Endothelial cell of umbilical vein (primary cell): Measurements from ENCODE around the gene CDCA7L. TPM values are rescaled to one million over a fixed set of nuclear protein-coding genes. Genes with fewer than 3 reads are reported as not detected.

Experiments used
- BruUV-seq: library from RNA; stranded (reverse); fragments of 400-500 nt; replicated peaks from 2 replicates; lab custom pipeline; 2021; lab: Mats Ljungman, UMichigan
- CTCF ChIA-PET: fragments of 300-600, 350-600 bp; sonication (Branson Sonifier 250); formaldehyde crosslinking; loops from one replicate; lab custom pipeline; 2021; ENCODE audit warnings: antibody characterized with exemption, inconsistent platforms; lab: Charles Lee
- POLR2A ChIA-PET: fragments of 300-600, 350-600 bp; sonication (Branson Sonifier 250); formaldehyde crosslinking; loops from one replicate; lab custom pipeline; 2021; ENCODE audit warnings: antibody characterized with exemption, inconsistent platforms; lab: Charles Lee
- DNase-seq: peaks from one replicate; pipeline ENCODE4 v3.0.0-alpha.2; 2011; ENCODE audit warnings: low read depth, low spot score
- FAIRE-seq: peaks from 2 replicates; lab custom pipeline; 2011; peaks lifted over from hg19 to GRCh38; lab: Jason Lieb, UNC
- H2AFZ ChIP-seq: 2 replicates; pipeline ENCODE4 v1.6.0; 2012; ENCODE audit warnings: low read depth, low read length, control low read depth, inconsistent platforms
- H3K27ac ChIP-seq: 2 replicates; pipeline ENCODE4 v1.5.1; 2011; ENCODE audit warnings: low read depth, mild to moderate bottlenecking, control low read depth, low read length, moderate library complexity; ENCODE audit not compliant: insufficient read depth
- H3K27me3 ChIP-seq, 2 experiments: 2 replicates each; pipeline versions ENCODE4 v1.6.0 to v1.6.1; 2011; ENCODE audit warnings: low read length in 2 of 2, mixed read lengths in 1 of 2; ENCODE audit not compliant: control insufficient read depth in 2 of 2, insufficient read depth in 2 of 2
- H3K36me3 ChIP-seq, 2 experiments: 2 replicates in 1 of 2; 3 replicates in 1 of 2; pipeline ENCODE4 v1.5.1; 2011; ENCODE audit warnings: low read length in 2 of 2, mild to moderate bottlenecking in 1 of 2, moderate library complexity in 1 of 2; ENCODE audit not compliant: control insufficient read depth in 2 of 2, insufficient read depth in 2 of 2; ENCODE audit errors: extremely low read depth in 1 of 2
- H3K4me1 ChIP-seq: 3 replicates; pipeline ENCODE4 v1.5.1; 2011; ENCODE audit warnings: mild to moderate bottlenecking, low read length; ENCODE audit not compliant: control insufficient read depth, insufficient read depth; ENCODE audit errors: extremely low read depth
- H3K4me2 ChIP-seq: 2 replicates; pipeline ENCODE4 v1.6.1; 2011; ENCODE audit warnings: low read length, control low read depth, mixed read lengths; ENCODE audit not compliant: insufficient read depth
- H3K4me3 ChIP-seq, 3 experiments: fragments of 200-600 bp in 1 of 3; sonication (generic), shearing (Covaris generic) in 1 of 3; replicated peaks in 1 of 3; 2 replicates each; pipeline ENCODE4 v1.5.1; 2011 to 2016; ENCODE audit warnings: control low read depth in 3 of 3, low read length in 3 of 3, mild to moderate bottlenecking in 2 of 3, inconsistent platforms in 1 of 3, low read depth in 1 of 3, moderate library complexity in 1 of 3; ENCODE audit not compliant: insufficient read depth in 1 of 3
- H3K79me2 ChIP-seq: 2 replicates; pipeline ENCODE4 v1.6.0; 2012; ENCODE audit warnings: low read length, inconsistent platforms; ENCODE audit not compliant: control insufficient read depth, insufficient read depth
- H3K9ac ChIP-seq: replicated peaks from 2 replicates; pipeline ENCODE3; 2011; ENCODE audit warnings: low read length, control low read depth; ENCODE audit not compliant: insufficient read depth; ENCODE audit errors: extremely low read depth
- H3K9me1 ChIP-seq: replicated peaks from 3 replicates; pipeline ENCODE4 v1.6.0; 2011; ENCODE audit warnings: mild to moderate bottlenecking, low read length; ENCODE audit not compliant: control insufficient read depth, insufficient read depth; ENCODE audit errors: extremely low read depth
- H3K9me3 ChIP-seq: replicated peaks from 2 replicates; pipeline ENCODE4 v1.5.1; 2012; ENCODE audit warnings: low read length, inconsistent platforms; ENCODE audit not compliant: control insufficient read depth, insufficient read depth
- H4K20me1 ChIP-seq: replicated peaks from 2 replicates; pipeline ENCODE3; 2011; ENCODE audit warnings: mild to moderate bottlenecking, low read length; ENCODE audit not compliant: control insufficient read depth, insufficient read depth; ENCODE audit errors: extremely low read depth
- CTCF ChIP-seq, 2 donors: IDR thresholded peaks; 1 replicate in 1 of 2; 2 replicates in 1 of 2; pipeline ENCODE4 v1.5.1; 2011; ENCODE audit warnings: low read length in 2 of 2, mild to moderate bottlenecking in 2 of 2, moderate library complexity in 2 of 2, control low read depth in 1 of 2, inconsistent platforms in 1 of 2, low read depth in 1 of 2; ENCODE audit not compliant: insufficient read depth in 1 of 2; ENCODE audit errors: extremely low read depth in 1 of 2
- EZH2 ChIP-seq: IDR thresholded peaks from 2 replicates; pipeline ENCODE4 v1.6.1; 2012; ENCODE audit warnings: borderline replicate concordance, low read depth, mild to moderate bottlenecking, moderate library complexity, low read length, inconsistent platforms; ENCODE audit not compliant: severe bottlenecking
- FOS ChIP-seq: IDR thresholded peaks from 2 replicates; pipeline ENCODE4 v1.6.1; 2011; ENCODE audit warnings: mild to moderate bottlenecking, low read length, moderate library complexity, borderline replicate concordance; ENCODE audit not compliant: insufficient read depth
- GATA2 ChIP-seq: IDR thresholded peaks from 2 replicates; pipeline ENCODE4 v1.7.0; 2011; ENCODE audit warnings: low read depth, mild to moderate bottlenecking, moderate library complexity, mixed read lengths, low read length; ENCODE audit not compliant: insufficient read length, insufficient read depth
- dilution Hi-C: fragments of 300-500 bp; cut with MboI; formaldehyde crosslinking; loops from one replicate; pipeline ENCODE4 v1.15.0; 2019; ENCODE audit warnings: low sequenced_read_pairs; ENCODE audit not compliant: extremely low pct_ligation_motif_present
- intact Hi-C: fragments of 100-400 bp; cut with micrococcal nuclease; formaldehyde crosslinking; loops from one replicate; pipeline ENCODE4 v1.10.0; 2022
- polyA plus RNA-seq, 4 experiments: library from polyadenylated mRNA; depleted of rRNA in 3 of 4; stranded (reverse) in 3 of 4; unstranded in 1 of 4; fragments of >200 nt; gene quantifications; 2 replicates each; pipeline versions ENCODE4 v1.2.1 to v1.2.3, GENCODE V29; 2011 to 2012; ENCODE audit warnings: missing spikeins in 1 of 4
- total RNA-seq: library from RNA; stranded (reverse); gene quantifications from 2 replicates; pipeline ENCODE4 v1.2.3, GENCODE V29; 2021

The CDCA7L gene
- total and polyA plus RNA-seq, 2 donors (not counting 3 experiments of a cell fraction or from before 2014, with no cell fraction given), result 68.4 to 91.6 TPM

DNA sequence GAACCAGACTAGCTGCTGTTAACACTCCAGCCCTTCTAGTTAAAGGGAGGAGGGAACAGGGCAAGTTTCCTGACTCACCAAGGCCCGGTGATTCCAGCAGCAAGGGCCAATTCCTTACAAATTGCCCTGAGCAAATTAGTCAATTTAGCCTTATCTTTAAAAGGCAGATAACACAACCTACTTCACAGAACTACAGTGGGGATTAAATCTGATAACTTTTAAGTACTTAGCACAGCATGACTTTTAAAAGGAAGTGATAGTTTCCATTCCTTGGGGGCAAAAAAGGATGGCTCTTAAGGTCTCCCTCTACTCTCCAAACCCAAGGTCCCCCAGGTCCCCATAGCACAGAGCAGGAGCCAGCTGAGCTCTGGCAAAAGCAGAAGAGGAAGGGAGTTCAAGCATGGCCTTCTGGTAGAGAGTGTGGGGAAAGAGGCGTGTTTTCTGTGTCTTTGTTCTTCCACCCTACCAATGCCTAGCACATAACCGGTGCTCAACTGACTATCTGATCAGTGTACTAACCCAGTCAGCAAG lies 4.0 kb downstream of the CDCA7L start:
- peaks cover 82% of the 10 kb centered on the region for H3K79me2 ChIP-seq
- no peak overlapping the region for H3K9ac ChIP-seq
- peak overlapping the region; percentile 4 for H3K4me2 ChIP-seq
- TF ChIP-seq CTCF (IDR thresholded peaks at IDR 0.05; ENCODE audit: extremely low read depth in 1 of 2, insufficient read depth in 1 of 2, low read depth in 1 of 2, low read length in 2 of 2) (no peak), EZH2 (no peak), FOS (peak; percentile 14), GATA2 (peak; percentile 64)
- POLR2A ChIA-PET, result no interaction called here
- H4K20me1 ChIP-seq, result no peaks in the 10 kb centered on the region
- no TSS peak for BruUV-seq
- dilution Hi-C loops (no loop called here), intact Hi-C loops (loop anchor here (10.0 kb wide), 2 partner anchors 273 to 1157 kb away; partner anchors contain the start of gene SP8)
- no peaks in the 10 kb centered on the region for H3K9me3 ChIP-seq
- H3K9me1 ChIP-seq, result no peaks in the 10 kb centered on the region
- DNase-seq, result no peak
- FAIRE-seq, result no peak
- no peaks in the 10 kb centered on the region for H3K27me3 ChIP-seq
- no peaks in the 10 kb centered on the region for H3K36me3 ChIP-seq
- H3K27ac ChIP-seq, result peak overlapping the region; percentile 22
- no peak overlapping the region for H2AFZ ChIP-seq
- H3K4me1 ChIP-seq, result peaks cover 53% of the 10 kb centered on the region
- H3K4me3 ChIP-seq, result no peak overlapping the region
- CTCF ChIA-PET, result no interaction called here
